ENCODE results near the gene SLFN14.

- TF ChIP-seq POLR2A (IDR thresholded peaks at IDR 0.05) = no peak
- TF ChIP-seq CTCF (IDR thresholded peaks at IDR 0.05) = no peak
Observed at GRCh38 chr17:35521150-35521549, 39.5 kb downstream of the SLFN14 start.

Data from right lobe of liver (tissue), 4 donors.